Stromal cell of bone marrow (primary cell): ENCODE data around the gene DUSP2.
A peak's percentile ranks its signal among the peaks of the same experiment; 100 is the strongest.

Source experiments
- DNase-seq: peaks from one replicate; pipeline ENCODE4 v3.0.0-alpha.2; 2012; ENCODE audit warnings: low read depth

DUSP2 gene

DNA sequence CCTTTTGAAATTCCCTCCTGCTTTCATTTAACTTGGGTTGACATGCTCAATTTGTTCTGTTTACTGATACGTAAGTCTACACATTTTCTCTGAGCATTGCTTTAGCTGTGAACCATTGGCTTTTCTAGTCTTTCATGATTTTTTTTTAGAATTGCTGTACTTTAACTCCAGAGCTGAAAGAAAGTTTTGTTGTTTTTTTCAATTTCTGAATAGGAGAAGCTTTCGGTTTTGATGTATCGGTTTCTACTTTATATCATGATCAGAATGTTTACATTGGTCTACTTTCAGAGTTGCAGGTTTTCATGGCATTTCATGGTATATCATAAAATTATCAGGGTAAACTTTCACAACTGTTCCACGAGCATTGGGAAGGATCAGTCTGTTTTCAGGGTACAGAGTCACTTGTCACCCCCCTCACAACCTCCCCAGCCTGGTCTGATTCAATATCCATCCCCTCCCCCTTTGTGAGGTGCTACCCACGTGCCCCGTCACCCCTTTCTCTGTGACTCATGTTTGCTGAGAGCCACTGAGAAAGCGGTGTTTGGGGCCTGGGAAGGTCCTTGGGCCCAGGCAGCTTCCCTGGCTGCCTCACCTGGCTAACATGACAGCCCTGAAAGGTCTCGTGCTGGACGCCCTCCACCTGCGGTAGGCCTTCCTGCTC lies 14.0 kb downstream of the DUSP2 start:
- no peak for DNase-seq

DNA sequence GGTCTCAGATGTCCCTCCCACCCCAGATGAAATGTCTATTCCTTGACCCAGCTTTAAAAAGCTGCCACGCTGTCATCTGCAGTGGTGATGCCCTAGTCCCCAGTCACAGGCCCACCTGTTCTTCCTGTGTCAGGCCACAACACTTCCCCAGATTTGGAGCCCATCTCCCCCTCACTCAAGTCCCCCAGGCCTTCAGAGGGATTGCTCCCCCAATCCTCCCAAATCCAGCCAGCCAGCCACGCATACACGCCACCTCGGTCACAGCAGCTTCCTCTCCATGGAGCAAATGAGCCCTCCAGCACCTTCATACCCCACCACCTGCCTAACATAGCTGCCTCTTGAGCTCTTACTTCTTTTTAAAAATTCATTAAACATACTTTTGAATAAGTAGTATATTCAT lies 14.8 kb downstream of the DUSP2 start:
- DNase-seq: no peak

DNA sequence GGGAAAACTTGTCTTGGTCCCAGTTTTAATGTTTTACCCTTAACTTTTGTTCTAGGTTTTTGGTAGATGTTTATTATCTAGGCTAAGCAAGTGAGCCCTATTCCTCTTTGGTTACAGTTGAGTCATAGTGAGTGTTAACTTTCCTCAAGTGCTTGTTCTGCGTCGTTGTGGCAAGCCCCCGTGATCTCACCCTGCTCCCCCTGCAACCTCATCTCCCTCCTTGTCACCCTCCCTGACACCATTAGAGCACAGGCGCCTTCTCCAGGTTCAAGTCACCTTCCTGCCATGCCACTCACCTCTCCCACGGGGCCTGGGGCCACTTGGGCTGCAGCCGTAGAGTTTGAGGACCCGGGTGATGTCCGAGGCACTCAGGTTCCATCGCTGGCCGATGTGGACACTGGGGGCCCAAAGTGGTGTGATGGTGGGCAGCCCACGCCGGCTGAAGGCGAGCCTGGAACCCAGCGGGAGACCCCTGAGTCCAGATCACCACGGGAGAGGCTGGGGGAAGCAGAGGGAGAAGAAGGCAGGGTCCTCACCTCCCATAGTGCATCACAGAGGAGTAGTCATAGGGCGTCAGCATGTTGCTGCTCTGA lies 15.6 kb downstream of the DUSP2 start:
- no peak for DNase-seq

DNA sequence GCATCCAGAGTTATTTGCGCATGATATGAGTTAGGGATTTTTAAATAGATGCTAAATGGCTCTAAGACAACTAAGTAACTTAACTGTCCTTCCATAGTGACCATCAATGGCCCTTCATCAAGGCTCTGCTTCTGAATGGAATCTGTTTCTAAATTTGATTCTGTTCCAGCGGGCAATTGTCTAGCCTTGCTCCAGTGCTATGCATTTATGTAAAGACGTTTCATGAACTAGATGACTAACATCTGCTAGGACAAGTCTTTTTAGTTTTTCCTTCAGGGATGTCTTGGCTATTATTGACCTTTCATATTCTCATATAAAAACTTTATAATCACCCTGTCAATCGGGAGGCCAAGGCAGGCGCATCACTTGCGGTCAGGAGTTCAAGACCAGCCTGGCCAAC lies 16.8 kb downstream of the DUSP2 start:
- no peak for DNase-seq

DNA sequence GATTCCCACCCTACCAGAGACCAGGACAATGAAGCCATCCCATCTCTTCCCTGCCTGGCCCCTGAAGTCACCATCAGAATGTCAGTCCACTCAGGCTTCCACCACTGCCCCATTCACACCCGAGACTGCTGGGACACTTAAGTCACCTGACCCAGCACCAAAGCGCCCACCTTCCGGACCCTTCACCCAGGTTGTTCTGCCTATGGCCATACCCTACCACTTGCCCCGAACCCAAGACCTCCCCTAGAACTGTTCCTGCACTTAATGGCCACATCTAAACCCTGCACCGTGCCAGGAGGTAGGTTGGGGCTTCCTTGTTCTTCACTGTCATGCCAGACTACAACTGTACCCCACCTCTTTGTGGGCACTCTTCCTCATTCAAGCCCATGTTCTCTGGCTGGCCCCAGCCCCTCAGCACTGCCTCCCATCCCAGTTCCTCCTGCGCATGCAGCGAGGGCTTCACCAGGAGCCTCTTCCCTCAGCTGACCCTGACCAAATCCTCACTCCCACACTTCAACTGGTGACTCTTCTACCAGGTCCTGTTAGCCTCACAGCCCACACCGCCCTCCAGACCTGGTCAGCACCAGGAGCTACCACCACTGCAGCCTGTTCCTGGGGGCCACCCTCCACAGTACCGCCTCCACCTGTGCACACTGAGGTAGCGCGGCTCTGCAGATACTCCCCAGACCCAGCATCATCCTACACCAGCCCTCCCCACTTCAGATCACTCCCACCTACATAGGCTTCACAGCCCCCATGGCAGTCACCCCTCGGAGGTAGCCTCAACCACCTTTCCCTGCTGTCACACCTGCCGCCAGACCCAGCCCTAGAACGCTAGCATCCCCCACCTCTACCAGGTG lies 20.6 kb downstream of the DUSP2 start:
- no peak for DNase-seq

DNA sequence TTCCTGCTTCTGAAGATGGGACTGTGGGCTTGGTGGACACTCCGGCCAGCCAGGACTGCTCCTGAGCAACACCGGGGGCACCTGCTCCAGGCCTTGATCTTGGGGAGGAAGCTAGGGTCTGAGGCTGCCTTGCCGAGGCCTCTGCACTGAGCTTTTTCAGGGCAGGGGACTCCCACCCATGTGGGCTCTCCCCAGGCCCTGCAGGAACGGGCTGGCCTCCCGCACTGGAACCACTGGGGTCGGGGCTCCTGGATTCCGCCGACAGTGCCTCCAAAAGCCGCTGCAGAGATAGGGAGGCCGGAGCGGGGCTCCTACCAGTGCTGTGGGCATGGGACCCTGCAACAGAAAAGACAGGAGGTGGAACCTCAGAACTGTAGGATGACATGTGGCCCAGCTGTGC lies 21.3 kb downstream of the DUSP2 start:
- no peak for DNase-seq

DNA sequence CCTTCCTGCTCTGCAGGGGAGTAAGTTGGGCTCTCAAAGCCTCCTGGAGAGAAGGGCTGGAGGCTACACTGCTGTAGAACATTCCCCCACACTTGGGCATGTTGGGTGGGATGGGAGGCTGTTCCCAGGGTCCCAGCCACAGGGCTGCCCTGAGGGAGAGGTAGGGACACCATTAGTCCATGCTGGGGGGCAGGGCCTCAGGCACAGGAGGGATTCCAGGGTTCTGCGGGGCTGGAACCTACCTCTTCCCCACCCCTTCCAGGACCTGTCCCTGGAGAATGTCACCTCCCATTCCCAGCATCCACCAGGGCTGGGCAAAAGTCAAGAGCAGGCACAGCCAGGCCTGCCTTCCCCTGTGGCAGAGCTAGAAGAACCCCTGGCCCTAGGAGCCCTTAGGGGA lies 21.9 kb downstream of the DUSP2 start:
- DNase-seq: no peak

DNA sequence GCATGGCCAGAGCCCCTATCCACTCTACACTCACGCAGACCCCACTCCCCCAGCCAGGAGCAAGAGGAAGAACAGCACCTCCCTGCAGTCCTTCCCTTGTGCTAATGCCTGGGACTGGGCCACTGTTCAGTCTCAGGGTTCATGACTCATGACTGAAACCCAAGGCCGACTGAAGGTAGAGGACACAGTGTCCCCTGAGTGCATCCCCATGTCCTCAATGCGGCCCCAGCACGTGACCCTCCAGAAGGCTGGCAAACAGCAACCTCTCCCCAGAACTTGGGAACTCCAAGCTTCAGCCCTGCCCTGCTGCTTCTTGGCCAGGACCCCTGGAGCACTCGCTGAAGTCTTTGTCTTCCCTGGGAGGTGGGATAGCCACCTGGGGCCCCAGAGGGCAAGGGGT lies 22.8 kb downstream of the DUSP2 start:
- no peak for DNase-seq

DNA sequence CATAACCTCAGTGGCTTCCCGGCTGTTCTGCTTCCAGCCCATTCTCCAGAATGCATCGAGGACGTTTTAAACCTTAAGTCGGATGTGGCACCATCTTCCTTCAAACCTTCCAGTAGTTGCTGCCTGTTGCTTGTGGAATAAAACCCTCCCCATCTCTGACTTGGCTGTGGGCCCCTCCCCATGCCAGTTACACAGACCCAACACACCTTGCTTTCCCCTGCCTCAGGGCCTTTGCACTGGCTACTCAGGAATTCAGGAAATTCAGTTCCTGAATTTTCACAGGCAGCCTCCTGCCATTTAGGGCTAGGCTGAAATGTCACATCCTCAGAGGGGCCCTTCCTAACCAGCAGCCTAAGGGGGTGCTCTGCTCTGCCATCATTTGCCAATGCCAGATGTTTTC lies 23.8 kb downstream of the DUSP2 start:
- no peak for DNase-seq

DNA sequence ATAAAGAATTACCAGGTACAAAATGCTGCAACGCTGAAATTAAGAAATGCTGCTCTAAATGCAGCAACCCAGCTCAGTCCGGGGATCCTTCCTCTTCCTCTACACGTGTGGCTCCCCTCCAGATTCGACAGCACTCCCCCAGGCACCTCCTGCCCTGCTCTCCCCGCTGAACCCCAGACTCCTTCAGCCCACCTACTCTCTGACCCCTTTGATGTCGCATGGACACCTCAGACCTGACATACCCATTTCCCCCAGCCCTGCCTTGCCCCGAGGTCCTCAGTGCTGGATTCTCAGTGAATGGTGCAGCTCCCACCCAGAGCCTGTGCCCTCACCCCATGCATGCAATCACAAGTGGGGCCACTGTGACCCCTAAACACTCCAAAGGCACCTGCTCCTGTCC lies 24.2 kb downstream of the DUSP2 start:
- DNase-seq: no peak

DNA sequence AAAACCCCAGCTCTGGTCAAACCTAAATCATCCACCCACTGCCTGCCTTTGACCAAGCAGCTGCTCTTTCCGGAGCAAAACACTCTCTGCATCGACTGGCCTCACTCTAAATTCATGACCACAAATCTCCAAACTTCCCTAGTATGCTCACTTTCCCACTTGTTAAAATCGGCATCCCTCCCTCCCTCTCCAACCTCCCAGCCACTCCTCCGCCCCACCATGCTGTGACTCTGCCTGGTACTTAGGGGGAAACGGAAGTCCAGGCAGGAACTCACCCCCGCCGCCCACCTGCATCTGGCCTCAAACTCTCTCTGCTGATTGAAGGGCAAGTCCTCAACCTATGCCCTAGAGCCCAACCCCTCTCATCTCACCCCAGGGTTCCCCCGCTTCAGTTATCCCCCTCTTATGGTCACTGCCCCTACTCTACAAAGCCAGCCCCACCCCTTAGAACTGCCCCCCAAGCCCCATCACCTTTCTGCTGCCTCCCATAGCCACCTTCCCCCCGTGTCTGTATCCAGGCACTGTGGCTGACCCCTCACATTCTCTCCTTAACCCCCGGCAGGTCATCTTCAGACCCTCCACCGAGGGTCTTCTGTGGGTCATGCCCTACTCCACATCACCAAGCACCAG lies 25.0 kb downstream of the DUSP2 start:
- no peak for DNase-seq

DNA sequence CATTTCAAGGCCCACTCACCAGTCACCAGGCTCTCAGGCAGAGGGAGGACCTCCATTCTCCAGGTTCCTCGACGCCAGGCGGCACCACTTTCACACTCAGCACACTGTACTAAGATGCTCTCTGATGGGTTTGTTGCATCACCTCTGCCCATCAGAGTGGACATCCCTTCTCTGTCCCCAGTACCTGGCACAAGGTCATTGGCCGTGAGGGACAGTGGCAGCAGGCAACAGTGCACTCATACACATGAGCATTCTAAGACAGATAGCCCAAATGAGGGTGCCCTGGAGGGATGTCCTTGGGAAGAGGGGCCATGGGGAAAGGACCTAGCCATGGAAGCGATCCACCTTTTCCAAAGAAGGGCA lies 25.9 kb downstream of the DUSP2 start:
- no peak for DNase-seq

DNA sequence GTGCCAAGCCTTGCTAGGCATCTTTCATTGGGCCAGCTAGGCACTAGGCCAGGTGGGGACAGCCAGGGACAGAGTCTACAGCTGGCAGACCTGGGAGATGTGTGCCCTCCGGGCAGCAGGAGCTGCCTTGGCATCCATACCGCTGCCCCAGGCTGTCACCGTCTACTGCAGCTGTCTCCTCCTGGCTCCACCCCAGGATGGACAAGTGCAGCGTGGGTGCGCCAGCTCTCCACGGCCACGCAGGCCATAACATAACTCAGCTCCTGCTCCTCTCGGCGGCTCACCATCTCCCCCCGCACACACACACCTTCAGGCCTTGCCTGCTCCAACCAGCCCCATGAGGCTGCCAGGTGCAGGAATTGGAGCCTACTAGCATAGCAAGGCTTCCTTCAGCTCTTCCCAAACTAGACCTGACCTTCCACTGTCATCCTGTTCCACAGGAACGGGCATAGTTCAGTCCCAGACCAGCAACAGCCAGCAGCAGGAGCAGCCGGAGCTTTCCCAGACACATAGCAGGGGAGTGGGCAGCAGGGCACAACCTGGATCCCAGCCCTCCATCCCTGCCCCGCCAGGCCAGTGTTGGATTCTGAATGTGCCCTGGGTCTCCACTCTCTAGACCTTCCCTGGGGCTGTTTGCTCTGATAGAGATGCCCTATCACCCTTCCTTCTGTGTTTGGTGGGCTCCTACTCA lies 26.4 kb downstream of the DUSP2 start:
- DNase-seq: no peak

DNA sequence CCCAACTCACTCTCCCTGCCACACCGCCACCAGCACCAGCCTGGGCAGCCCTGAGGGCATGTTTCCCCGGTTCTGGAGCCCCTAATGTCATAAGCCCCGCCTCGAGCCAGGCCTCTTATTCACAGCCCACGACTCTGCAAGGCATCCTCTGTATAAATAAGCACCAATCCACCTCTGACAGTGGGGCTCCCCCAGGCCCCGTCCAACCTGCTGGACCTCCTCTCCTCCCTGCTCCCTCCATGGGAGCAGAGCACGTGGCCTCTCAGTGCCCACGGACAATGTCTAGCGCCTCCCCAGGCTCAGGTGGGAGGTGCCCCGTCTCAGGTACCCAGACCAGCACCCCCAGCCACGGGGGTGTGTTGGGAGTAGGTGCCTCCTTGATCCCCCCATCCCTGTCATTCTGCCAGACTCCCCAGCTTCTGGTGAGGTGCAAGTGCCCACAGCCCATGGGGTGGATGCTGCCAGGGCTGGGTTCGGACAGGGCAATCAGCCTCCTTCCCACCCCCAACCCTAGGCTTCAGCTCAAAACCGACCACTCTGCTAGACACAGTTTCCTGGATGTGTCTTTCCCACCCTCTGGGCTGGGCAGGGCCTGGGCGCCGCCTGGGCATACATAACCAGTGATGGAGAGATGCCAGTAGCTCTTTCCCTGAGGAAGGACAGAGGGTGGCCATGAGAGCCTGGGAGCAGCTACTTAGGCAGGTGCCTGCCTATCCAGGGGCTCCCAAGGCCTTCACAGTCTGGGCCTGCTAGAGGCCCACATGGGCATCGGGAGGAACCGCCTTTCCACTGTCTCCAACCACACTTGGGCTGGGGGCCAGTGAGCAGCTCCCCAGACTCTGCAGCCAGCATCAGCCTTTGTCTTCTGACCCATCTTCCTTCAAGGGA lies 27.3 kb downstream of the DUSP2 start:
- no peak for DNase-seq

DNA sequence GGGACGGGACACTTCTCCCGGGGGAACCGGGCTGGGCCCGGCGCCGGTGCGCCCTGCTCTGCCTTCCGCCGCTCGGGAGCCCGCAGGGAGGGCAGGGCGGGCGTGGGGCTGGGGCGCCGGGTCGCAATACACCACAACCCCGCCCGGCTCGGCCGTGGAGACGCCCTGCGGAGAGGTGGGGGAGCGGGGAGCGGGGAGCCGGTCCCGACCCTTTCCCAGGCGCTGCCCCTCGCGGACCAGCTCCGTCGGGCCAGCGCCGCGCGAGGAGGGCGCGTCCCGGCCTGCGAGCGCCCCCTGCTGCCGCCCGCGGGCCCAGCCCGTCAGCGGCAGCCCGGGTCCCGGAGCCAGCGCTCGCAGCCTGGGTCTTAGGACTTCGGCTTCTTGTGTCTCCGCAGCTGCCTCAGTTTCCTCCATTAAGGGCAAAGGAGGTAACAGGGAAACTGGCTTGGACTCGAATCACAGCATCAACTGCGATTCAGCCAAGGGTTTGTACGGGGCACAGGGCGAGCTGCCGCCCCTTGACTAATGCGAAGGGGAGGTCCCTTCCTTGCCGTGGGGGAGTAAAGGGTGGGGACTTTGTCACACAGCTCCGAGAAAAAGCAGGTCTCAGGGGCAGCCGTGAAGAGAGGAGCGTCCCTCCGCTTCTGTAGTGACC lies 28.2 kb downstream of the DUSP2 start:
- DNase-seq: peak; percentile 9

DNA sequence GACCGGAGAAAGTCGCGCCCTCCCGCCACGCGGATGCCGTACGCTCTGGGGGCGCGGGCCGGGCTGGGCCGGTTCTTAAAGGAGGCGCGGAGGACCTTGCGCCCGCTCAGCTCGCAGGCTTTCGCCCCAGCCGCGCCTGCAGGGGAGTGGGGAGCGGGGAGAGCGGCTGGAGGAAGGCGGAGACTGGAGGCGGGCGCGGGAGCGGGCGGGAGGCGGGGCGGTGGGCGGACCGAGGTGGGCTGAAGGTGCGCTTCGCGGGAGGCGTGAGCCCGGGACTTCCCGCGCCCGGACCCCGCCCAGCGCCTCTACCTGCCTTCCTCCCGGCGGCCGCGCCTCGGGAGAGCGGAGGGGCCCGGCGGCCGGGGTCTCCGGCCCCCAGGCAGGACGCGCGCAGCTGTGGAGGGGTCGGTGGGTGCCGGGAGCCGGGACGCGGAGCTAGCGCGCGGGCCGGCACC lies 28.8 kb downstream of the DUSP2 start, which contains the start of gene ADRA2B:
TSS of gene ADRA2B (minus strand) at position 148 of the 455 bp plus-strand sequence. CDS start 422 bp downstream, outside the sequence.
- no peak for DNase-seq

DNA sequence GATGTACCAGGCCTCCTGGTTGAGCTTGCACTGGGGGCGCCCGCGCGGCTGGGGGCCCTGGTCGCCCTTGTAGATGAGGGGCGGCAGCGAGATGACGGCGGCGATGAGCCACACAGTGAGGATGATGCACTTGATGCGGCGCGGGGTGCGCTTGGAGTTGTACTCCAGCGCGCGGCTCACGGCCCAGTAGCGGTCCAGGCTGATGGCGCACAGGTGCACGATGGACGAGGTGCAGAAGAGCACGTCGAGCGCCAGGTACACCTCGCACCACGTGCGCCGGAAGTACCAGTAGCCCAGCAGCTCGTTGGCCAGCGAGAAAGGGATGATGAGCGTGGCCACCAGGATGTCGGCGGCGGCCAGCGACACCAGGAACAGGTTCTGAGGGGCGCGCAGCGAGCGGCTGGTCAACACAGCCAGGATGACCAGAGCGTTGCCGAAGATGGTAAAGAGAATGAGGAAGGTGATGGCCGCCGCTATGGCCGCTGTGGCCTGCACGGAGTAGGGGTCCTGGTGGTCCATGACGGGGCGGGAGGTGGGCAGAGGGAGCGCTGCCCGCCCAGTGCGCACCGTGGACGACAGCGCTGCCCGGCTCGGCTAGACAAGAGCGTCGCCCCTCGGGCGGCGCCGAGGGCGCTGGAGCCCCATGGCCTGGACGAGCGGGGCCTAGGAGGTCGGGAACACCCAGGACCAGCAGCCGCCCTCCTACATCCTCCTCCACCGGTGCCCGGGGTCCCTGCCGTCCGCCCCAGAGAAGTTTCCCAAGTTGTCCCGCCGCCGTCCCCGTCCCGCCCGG lies 29.4 kb downstream of the DUSP2 start:
- no peak for DNase-seq

DNA sequence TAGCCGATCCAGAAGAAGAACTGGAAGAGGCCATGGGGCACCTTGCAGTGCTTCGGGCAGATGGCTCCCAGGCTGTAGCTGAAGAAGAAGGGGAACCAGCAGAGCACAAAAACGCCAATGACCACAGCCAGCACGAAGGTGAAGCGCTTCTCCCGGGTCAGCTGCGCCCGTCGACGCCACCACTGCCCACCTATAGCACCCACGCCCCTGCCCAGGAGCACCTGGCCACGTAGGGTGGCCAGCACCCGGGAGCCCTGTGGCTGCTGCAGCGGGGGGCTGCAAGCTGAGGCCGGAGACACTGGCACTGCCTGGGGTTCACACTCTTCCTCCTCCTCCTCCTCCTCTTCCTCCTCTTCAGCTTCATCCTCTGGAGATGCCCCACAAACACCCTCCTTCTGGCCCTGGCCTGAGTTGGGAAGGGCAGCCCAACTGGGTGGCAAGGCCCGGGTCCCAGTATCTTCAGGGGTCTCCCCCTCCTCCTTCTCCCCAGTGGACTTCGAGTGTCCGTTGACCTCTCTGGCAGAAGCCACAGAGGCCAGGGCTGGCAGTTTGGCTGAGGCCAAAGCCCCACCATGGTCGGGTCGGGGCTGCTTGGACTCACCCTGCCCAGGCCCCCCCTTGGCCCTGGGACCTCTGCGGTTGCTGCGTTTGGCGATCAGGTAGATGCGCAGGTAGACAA lies 30.2 kb downstream of the DUSP2 start:
- DNase-seq: no peak

DNA sequence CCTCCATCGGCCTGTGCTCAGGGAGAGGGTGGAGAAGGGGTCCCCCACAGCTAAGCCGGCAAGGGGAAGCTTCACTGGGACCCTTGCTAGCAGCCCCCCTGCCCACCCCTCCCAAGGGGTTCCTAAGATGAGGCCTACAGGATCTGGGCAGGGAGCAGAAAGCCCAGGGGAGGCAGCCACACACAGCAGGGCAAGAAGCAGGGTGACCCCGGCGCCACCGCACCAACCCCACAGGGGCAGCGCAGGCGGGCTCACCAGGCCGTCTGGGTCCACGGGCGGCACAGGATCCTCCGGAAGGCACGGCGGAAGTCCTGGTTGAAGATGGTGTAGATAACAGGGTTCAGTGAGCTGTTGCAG lies 30.7 kb downstream of the DUSP2 start:
- DNase-seq: no peak
